ENCODE measurements around the gene TMEM19.
A peak's percentile ranks its signal among the peaks of the same experiment; 100 is the strongest.

TMEM19 gene

GRCh38 chr12:71746974-71747611, 61.2 kb downstream of the TMEM19 start:
- peak overlapping the region; percentile 20 for H3K9ac ChIP-seq (ENCODE audit: low read length)
- peak; percentile 71 for DNase-seq
- H2BK120ac ChIP-seq (ENCODE audit: low read depth, low read length), result no peak overlapping the region
- 47% methylated on average over 3 of the region's 4 CpGs for WGBS
- no peak overlapping the region for H4K91ac ChIP-seq (ENCODE audit: low read length)
- H2BK15ac ChIP-seq (ENCODE audit: low read depth, poor library complexity, severe bottlenecking), result no peak overlapping the region
- H3K79me1 ChIP-seq (replicated peaks; ENCODE audit: low read length, poor library complexity, severe bottlenecking), result no peaks in the 10 kb centered on the region
- peaks cover 0 to 28% of the 10 kb centered on the region in 2 experiments for H3K27me3 ChIP-seq (ENCODE audit: control insufficient read depth in 1 of 2, insufficient read depth in 1 of 2, low read length in 2 of 2)
- H4K8ac ChIP-seq (ENCODE audit: low read length), result no peak overlapping the region
- no peaks in the 10 kb centered on the region for H3K36me3 ChIP-seq (ENCODE audit: control insufficient read depth in 1 of 2, insufficient read depth in 2 of 2, low read depth in 1 of 2, low read length in 2 of 2)
- H2AK5ac ChIP-seq (ENCODE audit: low read length, severe bottlenecking), result no peak overlapping the region
- no peak overlapping the region for H3K23ac ChIP-seq (ENCODE audit: low read length in 2 of 2)
- H3K27ac ChIP-seq (ENCODE audit: low read length, poor library complexity, severe bottlenecking), result no peak overlapping the region
- no peak overlapping the region for H3K4me3 ChIP-seq (ENCODE audit: insufficient read depth in 1 of 2, low read depth in 1 of 2, low read length in 2 of 2)
- H2BK5ac ChIP-seq (ENCODE audit: low read depth, low read length, poor library complexity, severe bottlenecking), result no peak overlapping the region
- H2AFZ ChIP-seq (ENCODE audit: low read depth, low read length), result no peak overlapping the region
- no peaks in the 10 kb centered on the region for H3K9me3 ChIP-seq (ENCODE audit: control insufficient read depth, low read length)
- H3K4me1 ChIP-seq (ENCODE audit: control insufficient read depth, insufficient read depth, low read depth, low read length), result no peaks in the 10 kb centered on the region
- no peak overlapping the region for H3K4ac ChIP-seq (ENCODE audit: low read depth in 1 of 2, low read length in 2 of 2)
- no peak overlapping the region for H3K14ac ChIP-seq (ENCODE audit: low read length in 2 of 2)
- H3K4me2 ChIP-seq (ENCODE audit: low read length, poor library complexity, severe bottlenecking), result no peak overlapping the region
- H2BK12ac ChIP-seq (ENCODE audit: low read length in 2 of 2), result no peak overlapping the region
- H3K18ac ChIP-seq (ENCODE audit: low read depth in 1 of 2, low read length in 2 of 2), result no peak overlapping the region

GRCh38 chr12:71748081-71748850, 62.4 kb downstream of the TMEM19 start:
- Histone ChIP-seq H3K36me3 (ENCODE audit: control insufficient read depth in 1 of 2, insufficient read depth in 2 of 2, low read depth in 1 of 2, low read length in 2 of 2) (no peaks in the 10 kb centered on the region), H3K14ac (ENCODE audit: low read length in 2 of 2) (no peak overlapping the region), H4K91ac (ENCODE audit: low read length) (no peak overlapping the region), H3K9me3 (ENCODE audit: control insufficient read depth, low read length) (no peaks in the 10 kb centered on the region), H3K18ac (ENCODE audit: low read depth in 1 of 2, low read length in 2 of 2) (no peak overlapping the region), H3K27ac (ENCODE audit: low read length, poor library complexity, severe bottlenecking) (no peak overlapping the region), H2BK15ac (ENCODE audit: low read depth, poor library complexity, severe bottlenecking) (no peak overlapping the region), H4K8ac (ENCODE audit: low read length) (no peak overlapping the region), H2AK5ac (ENCODE audit: low read length, severe bottlenecking) (no peak overlapping the region), H3K9ac (ENCODE audit: low read length) (no peak overlapping the region), H3K4me3 (ENCODE audit: insufficient read depth in 1 of 2, low read depth in 1 of 2, low read length in 2 of 2) (no peak overlapping the region), H2BK12ac (ENCODE audit: low read length in 2 of 2) (no peak overlapping the region), H3K4me2 (ENCODE audit: low read length, poor library complexity, severe bottlenecking) (no peak overlapping the region), H3K23ac (ENCODE audit: low read length in 2 of 2) (no peak overlapping the region), H2AFZ (ENCODE audit: low read depth, low read length) (no peak overlapping the region), H2BK5ac (ENCODE audit: low read depth, low read length, poor library complexity, severe bottlenecking) (no peak overlapping the region), H3K4me1 (ENCODE audit: control insufficient read depth, insufficient read depth, low read depth, low read length) (no peaks in the 10 kb centered on the region), H3K79me1 (replicated peaks; ENCODE audit: low read length, poor library complexity, severe bottlenecking) (no peaks in the 10 kb centered on the region), H2BK120ac (ENCODE audit: low read depth, low read length) (no peak overlapping the region), H3K27me3 (ENCODE audit: control insufficient read depth in 1 of 2, insufficient read depth in 1 of 2, low read length in 2 of 2) (peaks cover 0 to 28% of the 10 kb centered on the region in 2 experiments), H3K4ac (ENCODE audit: low read depth in 1 of 2, low read length in 2 of 2) (no peak overlapping the region)
- 81% methylated on average over 2 of the region's 5 CpGs for WGBS
- no peak for DNase-seq

- peak; percentile 15 for DNase-seq
- Histone ChIP-seq H2BK12ac (ENCODE audit: low read length in 2 of 2) (no peak overlapping the region), H3K36me3 (ENCODE audit: control insufficient read depth in 1 of 2, insufficient read depth in 2 of 2, low read depth in 1 of 2, low read length in 2 of 2) (no peaks in the 10 kb centered on the region), H3K27ac (ENCODE audit: low read length, poor library complexity, severe bottlenecking) (no peak overlapping the region), H4K8ac (ENCODE audit: low read length) (no peak overlapping the region), H2BK5ac (ENCODE audit: low read depth, low read length, poor library complexity, severe bottlenecking) (no peak overlapping the region), H3K9ac (ENCODE audit: low read length) (no peak overlapping the region), H2BK120ac (ENCODE audit: low read depth, low read length) (no peak overlapping the region), H3K79me1 (replicated peaks; ENCODE audit: low read length, poor library complexity, severe bottlenecking) (no peaks in the 10 kb centered on the region), H2AK5ac (ENCODE audit: low read length, severe bottlenecking) (no peak overlapping the region), H3K4me2 (ENCODE audit: low read length, poor library complexity, severe bottlenecking) (no peak overlapping the region), H3K4me1 (ENCODE audit: control insufficient read depth, insufficient read depth, low read depth, low read length) (peaks cover 3% of the 10 kb centered on the region), H3K4ac (ENCODE audit: low read depth in 1 of 2, low read length in 2 of 2) (no peak overlapping the region), H2BK15ac (ENCODE audit: low read depth, poor library complexity, severe bottlenecking) (no peak overlapping the region), H3K23ac (ENCODE audit: low read length in 2 of 2) (no peak overlapping the region), H3K18ac (ENCODE audit: low read depth in 1 of 2, low read length in 2 of 2) (no peak overlapping the region), H3K14ac (ENCODE audit: low read length in 2 of 2) (no peak overlapping the region), H3K27me3 (ENCODE audit: control insufficient read depth in 1 of 2, insufficient read depth in 1 of 2, low read length in 2 of 2) (peaks cover 0 to 28% of the 10 kb centered on the region in 2 experiments), H4K91ac (ENCODE audit: low read length) (no peak overlapping the region), H3K9me3 (ENCODE audit: control insufficient read depth, low read length) (no peaks in the 10 kb centered on the region), H3K4me3 (ENCODE audit: insufficient read depth in 1 of 2, low read depth in 1 of 2, low read length in 2 of 2) (no peak overlapping the region), H2AFZ (ENCODE audit: low read depth, low read length) (no peak overlapping the region)
- no CpG with 5 or more reads among the region's 1 CpG for WGBS
These were observed 63.8 kb downstream of the TMEM19 start for GRCh38 chr12:71749666-71750065.

GRCh38 chr12:71752891-71753290, 67.0 kb downstream of the TMEM19 start:
- H2BK12ac ChIP-seq (ENCODE audit: low read length in 2 of 2), result no peak overlapping the region

More at GRCh38 chr12:71752891-71753290, 67.0 kb downstream of the TMEM19 start:
- no peak overlapping the region for H2AFZ ChIP-seq (ENCODE audit: low read depth, low read length)
- H2BK15ac ChIP-seq (ENCODE audit: low read depth, poor library complexity, severe bottlenecking), result no peak overlapping the region
- H3K14ac ChIP-seq (ENCODE audit: low read length in 2 of 2), result no peak overlapping the region
- H2BK5ac ChIP-seq (ENCODE audit: low read depth, low read length, poor library complexity, severe bottlenecking), result no peak overlapping the region
- H4K8ac ChIP-seq (ENCODE audit: low read length), result no peak overlapping the region
- H3K36me3 ChIP-seq (ENCODE audit: control insufficient read depth in 1 of 2, insufficient read depth in 2 of 2, low read depth in 1 of 2, low read length in 2 of 2), result peaks cover 4 to 8% of the 10 kb centered on the region in 2 experiments
- no peak for DNase-seq
- H2AK5ac ChIP-seq (ENCODE audit: low read length, severe bottlenecking), result no peak overlapping the region
- no peak overlapping the region for H3K27ac ChIP-seq (ENCODE audit: low read length, poor library complexity, severe bottlenecking)
- peaks cover 3% of the 10 kb centered on the region for H3K4me1 ChIP-seq (ENCODE audit: control insufficient read depth, insufficient read depth, low read depth, low read length)
- no peaks in the 10 kb centered on the region for H3K79me1 ChIP-seq (replicated peaks; ENCODE audit: low read length, poor library complexity, severe bottlenecking)
- no peak overlapping the region for H3K4ac ChIP-seq (ENCODE audit: low read depth in 1 of 2, low read length in 2 of 2)
- no peak overlapping the region for H4K91ac ChIP-seq (ENCODE audit: low read length)
- H3K27me3 ChIP-seq (ENCODE audit: control insufficient read depth in 1 of 2, insufficient read depth in 1 of 2, low read length in 2 of 2), result peaks cover 0 to 28% of the 10 kb centered on the region in 2 experiments
- H3K18ac ChIP-seq (ENCODE audit: low read depth in 1 of 2, low read length in 2 of 2), result no peak overlapping the region
- H3K9ac ChIP-seq (ENCODE audit: low read length), result no peak overlapping the region
- H2BK120ac ChIP-seq (ENCODE audit: low read depth, low read length), result no peak overlapping the region
- H3K4me3 ChIP-seq (ENCODE audit: insufficient read depth in 1 of 2, low read depth in 1 of 2, low read length in 2 of 2), result no peak overlapping the region
- WGBS, result 99% methylated on average over 1 of the region's 1 CpG
- no peaks in the 10 kb centered on the region for H3K9me3 ChIP-seq (ENCODE audit: control insufficient read depth, low read length)
- no peak overlapping the region for H3K4me2 ChIP-seq (ENCODE audit: low read length, poor library complexity, severe bottlenecking)
- H3K23ac ChIP-seq (ENCODE audit: low read length in 2 of 2), result no peak overlapping the region

Measured in mesenchymal stem cell (in vitro differentiated cells and primary cell).